Natural killer cell (primary cell): ENCODE data around the gene SCFD2. TPM values are rescaled to one million over a fixed set of nuclear protein-coding genes. Genes with fewer than 3 reads are reported as not detected.

Source experiments
- ATAC-seq, 3 donors: fragments of 150-1000 bp in 2 of 3; fragments of 200-7000 bp in 1 of 3; cut with Tn5 transposase; 1 replicate in 1 of 3; 2 replicates in 2 of 3; pipeline ENCODE4 v1.10.0; 2021; ENCODE audit warnings: mild to moderate bottlenecking in 2 of 3, moderate library complexity in 2 of 3
- DNase-seq, 2 donors: peaks; one replicate each; pipeline versions ENCODE4 v3.0.0 to v3.0.0-alpha.2; 2013 to 2021; ENCODE audit warnings: mixed read lengths in 1 of 2
- H3K27ac ChIP-seq: one replicate; pipeline ENCODE4 v1.5.1; 2013; ENCODE audit warnings: mild to moderate bottlenecking, low read length
- H3K27me3 ChIP-seq: one replicate; pipeline ENCODE4 v1.6.1; 2013; ENCODE audit warnings: low read length; ENCODE audit not compliant: control insufficient read depth, insufficient read depth
- H3K36me3 ChIP-seq: one replicate; pipeline ENCODE4 v1.6.1; 2013; ENCODE audit warnings: low read length; ENCODE audit not compliant: control insufficient read depth, insufficient read depth
- H3K4me1 ChIP-seq: one replicate; pipeline ENCODE4 v1.6.1; 2013; ENCODE audit warnings: low read length; ENCODE audit not compliant: control insufficient read depth, insufficient read depth
- H3K4me3 ChIP-seq: one replicate; pipeline ENCODE4 v1.5.1; 2013; ENCODE audit warnings: low read length
- H3K9me3 ChIP-seq: one replicate; pipeline ENCODE4 v1.6.1; 2013; ENCODE audit warnings: low read length; ENCODE audit not compliant: control insufficient read depth, insufficient read depth
- H3K27ac Mint-ChIP-seq, 2 donors: one replicate each; pipeline ENCODE4 v1.8.0; 2022; ENCODE audit warnings: mild to moderate bottlenecking in 2 of 2, mixed read lengths in 2 of 2, moderate library complexity in 1 of 2
- H3K27me3 Mint-ChIP-seq, 2 donors: one replicate each; pipeline ENCODE4 v1.8.0; 2022; ENCODE audit warnings: low read depth in 2 of 2, mixed read lengths in 2 of 2
- H3K36me3 Mint-ChIP-seq: one replicate; pipeline ENCODE4 v1.8.0; 2022; ENCODE audit warnings: mixed read lengths
- H3K4me1 Mint-ChIP-seq, 2 donors: one replicate each; pipeline ENCODE4 v1.8.0; 2022; ENCODE audit warnings: mixed read lengths in 2 of 2
- H3K4me3 Mint-ChIP-seq: one replicate; pipeline ENCODE4 v1.8.0; 2022; ENCODE audit warnings: mild to moderate bottlenecking, moderate library complexity, mixed read lengths
- H3K9me3 Mint-ChIP-seq, 2 donors: one replicate each; pipeline ENCODE4 v1.8.0; 2022; ENCODE audit warnings: mixed read lengths in 2 of 2
- CTCF ChIP-seq: fragments of 200-600 bp; IDR thresholded peaks from one replicate; pipeline ENCODE4 v1.8.0; 2022; ENCODE audit warnings: antibody characterized with exemption
- WGBS: methylation state at CpG from one replicate; pipeline ENCODE4 v1.1.7; 2013; ENCODE audit warnings: missing lambda C conversion rate; ENCODE audit not compliant: insufficient coverage; 5-methylcytosine and 5-hydroxymethylcytosine counted together
- intact Hi-C: fragments of 100-400 bp; cut with micrococcal nuclease; formaldehyde crosslinking; loops from one replicate; pipeline ENCODE4 v1.14.2; 2022
- total RNA-seq, 4 donors: library from RNA; stranded (reverse); fragments of 120-200 nt in 1 of 4; gene quantifications; one replicate each; pipeline versions ENCODE4 v1.2.3 to v1.2.4, GENCODE V29; 2013 to 2022

The SCFD2 gene
- total RNA-seq, 3 donors from 2014 or later (not counting 1 experiment from before 2014, with no cell fraction given): 26.4 to 29.4 (median 28.9) TPM

DNA sequence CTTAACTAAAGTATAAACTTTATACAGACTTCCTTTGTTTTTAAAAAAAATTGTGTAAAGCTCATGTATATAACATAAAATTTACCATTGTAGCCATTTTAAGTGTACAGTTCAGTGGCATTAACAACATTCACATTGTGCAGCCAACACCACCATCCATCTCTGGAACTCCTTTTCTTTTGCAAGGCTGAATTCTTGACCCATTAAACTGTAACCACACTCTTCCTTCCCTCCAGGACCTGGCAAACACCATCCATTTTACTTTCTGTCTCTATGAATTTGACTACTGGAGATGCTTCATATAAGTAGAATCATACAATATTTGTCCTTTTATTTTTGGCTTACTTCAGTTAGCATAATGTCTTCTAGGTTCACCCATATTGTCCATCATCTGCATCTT is 399.1 kb downstream of the SCFD2 start:
- Mint-ChIP-seq H3K9me3 (peaks cover 0 to 2% of the 10 kb centered on the region in 2 donors), H3K4me3 (no peak overlapping the region), H3K27me3 (no peaks in the 10 kb centered on the region), H3K36me3 (no peaks in the 10 kb centered on the region), H3K27ac (no peak overlapping the region), H3K4me1 (peaks cover 0 to 4% of the 10 kb centered on the region in 2 donors)
- intact Hi-C loops: no loop called here
- DNase-seq (no peak), ATAC-seq (no peak)
- Histone ChIP-seq H3K4me3 (no peak overlapping the region), H3K27ac (no peak overlapping the region), H3K9me3 (no peaks in the 10 kb centered on the region), H3K27me3 (no peaks in the 10 kb centered on the region), H3K36me3 (no peaks in the 10 kb centered on the region), H3K4me1 (no peaks in the 10 kb centered on the region)
- no peak for TF ChIP-seq CTCF

DNA sequence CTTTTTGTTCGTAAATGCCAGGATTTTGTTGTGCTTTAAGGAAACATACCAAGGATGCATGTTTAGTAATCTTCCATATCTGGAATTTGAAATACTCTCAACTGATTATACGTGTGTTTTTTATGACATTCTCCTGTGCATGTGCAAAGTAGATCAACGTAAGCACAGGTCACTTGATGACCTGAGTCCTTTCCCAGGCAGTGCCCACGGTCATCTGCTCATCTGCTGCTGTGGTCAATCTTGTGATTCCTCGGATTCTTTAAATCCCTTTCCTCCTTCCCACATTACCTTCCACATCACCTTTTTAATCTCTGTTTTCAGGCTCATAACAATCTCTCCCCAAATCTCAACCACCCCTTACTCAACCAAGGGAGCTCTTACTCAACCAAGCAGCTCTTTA is 399.7 kb downstream of the SCFD2 start:
- 97% methylated on average over 5 of the region's 5 CpGs for WGBS
- Histone ChIP-seq H3K27me3 (no peaks in the 10 kb centered on the region), H3K4me3 (no peak overlapping the region), H3K36me3 (no peaks in the 10 kb centered on the region), H3K9me3 (no peaks in the 10 kb centered on the region), H3K4me1 (no peaks in the 10 kb centered on the region), H3K27ac (no peak overlapping the region)
- intact Hi-C loops: no loop called here
- H3K27ac Mint-ChIP-seq: no peak overlapping the region
- no peak for ATAC-seq
- H3K4me1 Mint-ChIP-seq: peaks cover 0 to 4% of the 10 kb centered on the region in 2 donors
- no peak overlapping the region for H3K4me3 Mint-ChIP-seq
- H3K27me3 Mint-ChIP-seq: no peaks in the 10 kb centered on the region
- H3K36me3 Mint-ChIP-seq: no peaks in the 10 kb centered on the region
- H3K9me3 Mint-ChIP-seq: peaks cover 0 to under 1% of the 10 kb centered on the region in 2 donors
- DNase-seq: no peak
- TF ChIP-seq CTCF: no peak

DNA sequence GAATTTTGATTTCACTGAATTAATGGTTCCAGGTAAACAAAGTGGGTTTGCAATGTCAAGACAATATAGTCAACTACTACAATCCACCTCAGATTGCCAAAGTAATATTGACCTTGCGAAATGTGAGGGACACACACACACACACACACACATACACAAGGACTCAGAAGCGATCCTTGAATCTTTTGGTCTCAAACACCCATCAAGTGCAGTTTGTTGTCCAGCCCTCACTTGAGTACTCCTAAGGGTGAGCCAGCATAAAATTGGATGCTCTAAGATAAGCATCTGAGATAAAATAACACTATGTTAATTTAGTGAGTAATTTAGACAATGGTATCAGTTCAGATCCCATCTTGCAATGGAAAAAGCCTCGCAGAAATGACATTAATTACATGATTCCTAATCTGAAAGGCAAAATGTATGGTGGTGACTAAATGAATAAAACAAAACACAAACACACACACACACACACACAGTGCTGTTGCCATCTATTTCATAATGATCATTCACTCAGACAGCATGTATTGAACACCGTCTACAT is 401.2 kb downstream of the SCFD2 start:
- no peak for ATAC-seq
- Mint-ChIP-seq H3K9me3 (no peaks in the 10 kb centered on the region), H3K27me3 (no peaks in the 10 kb centered on the region), H3K27ac (no peak overlapping the region), H3K36me3 (no peaks in the 10 kb centered on the region), H3K4me3 (no peak overlapping the region), H3K4me1 (peaks cover 0 to 2% of the 10 kb centered on the region in 2 donors)
- Histone ChIP-seq H3K4me3 (no peak overlapping the region), H3K27me3 (no peaks in the 10 kb centered on the region), H3K4me1 (no peaks in the 10 kb centered on the region), H3K9me3 (no peaks in the 10 kb centered on the region), H3K36me3 (no peaks in the 10 kb centered on the region), H3K27ac (no peak overlapping the region)
- intact Hi-C loops: no loop called here
- no peak for DNase-seq
- WGBS: 100% methylated on average over 3 of the region's 4 CpGs
- no peak for TF ChIP-seq CTCF

GRCh38 chr4:52964011-52964410 is 401.9 kb downstream of the SCFD2 start:
- Mint-ChIP-seq H3K36me3 (no peaks in the 10 kb centered on the region), H3K27me3 (no peaks in the 10 kb centered on the region), H3K9me3 (no peaks in the 10 kb centered on the region), H3K4me1 (no peaks in the 10 kb centered on the region), H3K4me3 (no peak overlapping the region), H3K27ac (no peak overlapping the region)
- ATAC-seq (no peak), DNase-seq (no peak)
- no peak for TF ChIP-seq CTCF
- intact Hi-C loops: no loop called here
- H3K36me3 ChIP-seq: no peaks in the 10 kb centered on the region
- H3K27me3 ChIP-seq: no peaks in the 10 kb centered on the region
- H3K27ac ChIP-seq: no peak overlapping the region
- H3K4me1 ChIP-seq: no peaks in the 10 kb centered on the region
- no peak overlapping the region for H3K4me3 ChIP-seq
- H3K9me3 ChIP-seq: no peaks in the 10 kb centered on the region
